Mucosa of stomach (tissue), 1 donor: ENCODE data around the gene COQ7.
A peak's percentile ranks its signal among the peaks of the same experiment; 100 is the strongest.

Source experiments
- H3K27me3 ChIP-seq: one replicate; pipeline ENCODE4 v1.7.0; 2013; ENCODE audit warnings: mild to moderate bottlenecking, low read length; ENCODE audit not compliant: control insufficient read depth, insufficient read depth
- H3K36me3 ChIP-seq: one replicate; pipeline ENCODE4 v1.7.0; 2013; ENCODE audit warnings: low read length; ENCODE audit not compliant: control insufficient read depth, insufficient read depth
- H3K4me1 ChIP-seq: one replicate; pipeline ENCODE4 v1.7.0; 2013; ENCODE audit warnings: mild to moderate bottlenecking, low read length; ENCODE audit not compliant: control insufficient read depth, insufficient read depth
- H3K4me3 ChIP-seq: one replicate; pipeline ENCODE4 v1.7.0; 2013; ENCODE audit warnings: low read length
- H3K9ac ChIP-seq: one replicate; pipeline ENCODE4 v1.7.0; 2013; ENCODE audit warnings: mild to moderate bottlenecking, low read length, moderate library complexity
- H3K9me3 ChIP-seq: one replicate; pipeline ENCODE4 v1.7.0; 2013; ENCODE audit warnings: mild to moderate bottlenecking, low read length, moderate library complexity; ENCODE audit not compliant: control insufficient read depth
- donor health status: Pancreatic carcinoma.

Gene COQ7

DNA sequence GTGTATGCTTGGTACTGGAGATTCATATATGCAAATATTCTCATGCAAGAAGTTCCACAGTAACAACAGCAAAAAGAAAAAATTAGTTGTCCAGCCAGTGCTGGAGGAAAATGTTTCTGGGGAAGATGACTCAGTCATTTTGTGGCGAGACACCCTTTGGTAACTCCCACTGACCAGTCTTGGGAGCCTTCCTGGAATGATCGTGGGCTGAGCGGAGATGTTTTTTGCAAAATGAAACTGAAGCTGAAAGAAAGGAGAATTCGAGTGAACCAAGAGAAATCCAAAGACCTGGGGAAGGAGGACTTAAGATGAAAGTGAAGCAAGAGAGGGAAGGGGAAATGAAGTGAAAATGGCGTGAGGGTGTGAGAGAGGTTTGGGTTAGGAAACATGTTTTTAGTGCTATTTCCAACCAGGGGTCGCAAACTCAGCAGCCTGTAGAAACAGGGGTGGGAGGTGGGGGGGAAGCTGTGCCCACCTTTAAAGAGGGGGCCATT, 51.6 kb downstream of the COQ7 start:
- Histone ChIP-seq H3K4me3 (no peak overlapping the region), H3K9me3 (no peaks in the 10 kb centered on the region), H3K36me3 (no peaks in the 10 kb centered on the region), H3K4me1 (peaks cover 45% of the 10 kb centered on the region), H3K27me3 (no peaks in the 10 kb centered on the region), H3K9ac (peak overlapping the region; percentile 4)

DNA sequence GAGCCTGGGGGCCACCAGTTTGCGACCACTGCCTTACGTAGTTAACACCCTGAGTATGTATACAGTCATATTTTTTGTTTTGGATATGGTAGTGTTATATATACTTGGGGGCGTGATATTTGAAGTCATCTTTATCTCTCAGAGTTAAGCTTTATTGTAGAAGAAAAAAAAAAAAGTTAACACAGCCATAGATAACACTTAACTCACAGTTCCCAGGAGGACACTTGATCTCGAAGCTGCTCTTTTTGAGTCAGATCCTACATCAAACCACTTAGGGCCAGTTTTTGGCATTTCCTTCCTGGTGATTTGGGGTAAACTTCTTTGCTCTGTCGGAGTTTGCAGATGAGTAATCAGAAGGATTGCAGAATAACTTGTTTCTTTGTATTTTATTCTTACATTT, 52.1 kb downstream of the COQ7 start:
- Histone ChIP-seq H3K9ac (no peak overlapping the region), H3K4me1 (peaks cover 45% of the 10 kb centered on the region), H3K27me3 (no peaks in the 10 kb centered on the region), H3K4me3 (no peak overlapping the region), H3K36me3 (no peaks in the 10 kb centered on the region), H3K9me3 (no peaks in the 10 kb centered on the region)

- Histone ChIP-seq H3K9ac (peak overlapping the region; percentile 20), H3K4me1 (peaks cover 18% of the 10 kb centered on the region), H3K4me3 (no peak overlapping the region), H3K27me3 (no peaks in the 10 kb centered on the region), H3K9me3 (no peaks in the 10 kb centered on the region), H3K36me3 (no peaks in the 10 kb centered on the region)
Observed at GRCh38 chr16:19123535-19124178, 56.2 kb downstream of the COQ7 start.

DNA sequence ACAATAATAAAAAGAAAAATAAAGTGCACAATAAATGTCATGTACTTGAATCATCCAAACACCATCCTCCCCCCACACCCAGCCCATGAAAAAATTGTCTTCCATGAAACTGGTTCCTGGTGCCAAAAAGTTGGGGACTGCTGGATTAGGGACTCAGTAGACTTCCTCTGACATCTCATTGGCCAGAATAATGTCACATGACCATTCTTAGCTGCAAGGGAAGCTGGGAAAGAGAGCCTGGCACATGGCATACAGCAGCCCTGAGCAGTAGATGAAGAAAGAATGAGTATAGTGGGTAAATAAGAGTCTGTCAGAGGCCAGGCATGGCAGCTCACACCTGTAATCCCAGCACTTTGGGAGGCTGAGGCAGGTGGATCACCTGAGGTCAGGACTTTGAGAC, 58.9 kb downstream of the COQ7 start:
- no peaks in the 10 kb centered on the region for H3K9me3 ChIP-seq

DNA sequence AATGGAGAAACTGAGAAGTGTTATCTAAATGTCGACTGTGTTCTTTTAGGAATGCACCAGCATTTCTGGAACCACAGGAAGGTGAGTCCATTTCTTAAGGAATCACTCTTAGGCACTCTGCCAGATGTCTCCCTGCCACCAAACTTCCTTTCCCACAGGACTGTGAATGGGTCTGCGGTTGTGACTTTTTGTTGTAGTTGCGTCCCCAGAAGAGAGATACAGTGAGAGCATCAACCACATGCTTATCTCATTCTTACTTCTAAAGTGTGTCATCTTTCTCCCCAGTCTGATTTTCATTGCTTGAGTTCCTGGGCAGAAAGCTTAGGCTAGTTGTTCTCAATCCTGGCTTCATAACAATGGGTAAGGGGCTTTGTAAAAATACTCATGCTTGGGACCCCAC, 59.8 kb downstream of the COQ7 start:
- Histone ChIP-seq H3K4me1 (peaks cover 15% of the 10 kb centered on the region), H3K9me3 (no peaks in the 10 kb centered on the region)

More for the DNA sequence above, 58.9 kb downstream of the COQ7 start:
- Histone ChIP-seq H3K27me3 (no peaks in the 10 kb centered on the region), H3K36me3 (no peaks in the 10 kb centered on the region), H3K4me3 (no peak overlapping the region), H3K4me1 (peaks cover 6% of the 10 kb centered on the region), H3K9ac (no peak overlapping the region)

DNA sequence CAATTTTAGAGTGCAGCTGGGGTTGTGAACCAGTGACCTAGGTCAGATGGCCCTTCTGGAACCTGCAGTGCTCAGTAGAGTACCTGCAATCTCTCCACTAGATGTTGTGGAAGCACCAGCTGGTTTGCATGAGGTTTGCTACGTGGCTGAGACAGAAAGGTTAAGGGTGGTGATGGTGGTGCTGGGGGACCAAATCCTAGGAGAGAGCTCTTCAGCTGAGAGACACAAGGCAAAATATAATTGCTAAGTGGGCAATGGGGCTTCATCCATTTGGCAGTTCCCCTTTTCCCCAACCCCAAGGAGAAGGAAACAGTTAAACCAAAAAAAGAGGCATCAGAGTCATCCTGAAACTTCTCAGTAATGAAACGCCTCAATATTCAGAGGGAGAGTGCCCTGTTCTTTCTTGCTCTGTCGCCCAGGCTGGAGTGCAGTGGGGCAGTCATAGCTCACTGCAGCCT, 60.3 kb downstream of the COQ7 start:
- Histone ChIP-seq H3K4me3 (no peak overlapping the region), H3K27me3 (no peaks in the 10 kb centered on the region), H3K4me1 (peaks cover 16% of the 10 kb centered on the region), H3K9ac (no peak overlapping the region), H3K36me3 (no peaks in the 10 kb centered on the region), H3K9me3 (no peaks in the 10 kb centered on the region)

More for the DNA sequence above, 59.8 kb downstream of the COQ7 start:
- H3K27me3 ChIP-seq = no peaks in the 10 kb centered on the region
- H3K4me3 ChIP-seq = no peak overlapping the region
- no peak overlapping the region for H3K9ac ChIP-seq
- H3K36me3 ChIP-seq = no peaks in the 10 kb centered on the region

DNA sequence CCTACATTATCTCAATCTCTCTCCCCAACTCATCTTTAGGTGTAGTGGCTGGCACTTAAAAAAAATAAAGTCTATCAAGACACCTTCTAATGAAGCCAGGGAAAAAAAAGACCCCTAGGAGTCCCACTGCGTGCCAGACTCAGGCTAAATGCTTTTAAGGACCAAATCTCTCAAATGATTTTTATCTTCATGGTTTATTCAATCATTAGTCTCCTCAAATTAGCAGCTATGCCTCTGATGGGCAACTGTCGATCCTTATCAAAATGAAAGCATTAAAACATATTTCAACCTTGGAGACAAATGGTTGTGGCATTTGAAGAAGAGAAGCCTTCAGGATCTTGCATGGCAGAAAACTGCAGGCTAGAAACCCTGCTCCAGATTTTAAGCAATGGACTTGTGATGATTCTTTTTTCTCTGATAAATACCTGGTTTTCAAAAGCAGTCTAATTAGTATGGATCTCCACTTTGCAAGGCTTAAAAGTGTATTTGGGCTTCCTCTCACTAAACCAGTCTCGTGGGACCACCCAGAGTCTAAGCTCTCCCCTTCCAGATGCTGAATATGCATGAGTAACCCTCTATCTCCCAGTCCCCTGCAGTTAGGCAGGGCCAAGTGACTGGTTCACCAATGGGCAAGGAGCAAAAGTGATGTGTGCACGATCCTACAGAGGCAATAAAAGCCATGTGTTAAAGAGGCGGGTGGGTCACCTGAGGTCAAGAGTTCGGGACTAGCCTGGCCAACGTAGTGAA, 61.2 kb downstream of the COQ7 start:
- Histone ChIP-seq H3K4me1 (peaks cover 16% of the 10 kb centered on the region), H3K9me3 (no peaks in the 10 kb centered on the region), H3K36me3 (no peaks in the 10 kb centered on the region), H3K4me3 (no peak overlapping the region), H3K9ac (no peak overlapping the region), H3K27me3 (no peaks in the 10 kb centered on the region)
